ENCODE data around the gene PP2D1.

GRCh38 chr3:20043825-20044224, 31.8 kb upstream of the PP2D1 start:
- no peak for TF ChIP-seq CTCF (IDR thresholded peaks at IDR 0.05)
- TF ChIP-seq CEBPB (IDR thresholded peaks at IDR 0.05): no peak
- no peak for TF ChIP-seq FOSB (CRISPR knock-in tag; IDR thresholded peaks at IDR 0.05)
- TF ChIP-seq POLR2A (IDR thresholded peaks at IDR 0.05; ENCODE audit: low read length): no peak
- TF ChIP-seq MAFK (IDR thresholded peaks at IDR 0.05; ENCODE audit: partially characterized antibody): no peak
- no peak for TF ChIP-seq MAX (IDR thresholded peaks at IDR 0.05)
- no peak for TF ChIP-seq RAD21 (conservative IDR thresholded peaks at IDR 0.05 in 1 of 2, IDR thresholded peaks at IDR 0.05 in 1 of 2)
- TF ChIP-seq REST (IDR thresholded peaks at IDR 0.05): no peak
- TF ChIP-seq RCOR1 (IDR thresholded peaks at IDR 0.05; ENCODE audit: low read depth, low read length): no peak
- no peak for TF ChIP-seq HOXA7 (CRISPR knock-in tag; IDR thresholded peaks at IDR 0.05)
- TF ChIP-seq EHMT2 (IDR thresholded peaks at IDR 0.05; ENCODE audit: low read depth): no peak
- TF ChIP-seq HDAC2 (IDR thresholded peaks at IDR 0.05): no peak
